ENCODE data around the gene CWC27.

Gene CWC27

DNA sequence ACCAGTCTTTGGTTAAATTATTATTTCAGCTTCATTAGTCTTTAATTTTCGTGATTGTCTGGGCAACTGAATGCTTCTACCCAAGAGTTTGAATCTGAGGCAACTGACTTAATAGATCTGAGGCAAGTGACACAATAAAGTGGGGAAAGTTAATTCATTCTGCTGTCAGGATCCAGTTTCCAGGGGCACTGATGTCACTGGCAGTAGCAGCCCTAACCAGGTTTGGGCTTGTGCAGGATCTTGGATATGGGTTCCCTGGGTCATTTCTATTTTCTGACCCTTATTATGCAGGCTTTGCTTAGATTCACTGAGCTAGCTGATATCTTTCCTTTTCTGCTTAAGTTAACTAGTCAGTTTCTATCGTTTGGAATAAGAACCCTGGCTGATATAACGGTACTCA, 9.8 kb upstream of the CWC27 start:
- H3K9me3 ChIP-seq (ENCODE audit: control insufficient read depth in 5 of 5, low read length in 5 of 5), result no peaks in the 10 kb centered on the region
- H3K36me3 ChIP-seq (ENCODE audit: control insufficient read depth in 5 of 5, insufficient read depth in 5 of 5, low read length in 5 of 5), result peaks cover 2 to 12% (median 4%) of the 10 kb centered on the region in 5 donors
- no peak overlapping the region for H3K27ac ChIP-seq (ENCODE audit: low read depth, low read length)
- no peak overlapping the region for H3K4me3 ChIP-seq (ENCODE audit: low read depth in 1 of 5, low read length in 5 of 5)
- H3K27me3 ChIP-seq (ENCODE audit: control insufficient read depth in 5 of 5, insufficient read depth in 4 of 5, low read length in 5 of 5), result no peaks in the 10 kb centered on the region
- H3K4me1 ChIP-seq (ENCODE audit: control insufficient read depth in 5 of 5, insufficient read depth in 5 of 5, low read length in 5 of 5), result peaks cover 0 to 12% (median 5%) of the 10 kb centered on the region in 5 donors
- H3K9ac ChIP-seq (ENCODE audit: low read length in 5 of 5), result no peak overlapping the region

DNA sequence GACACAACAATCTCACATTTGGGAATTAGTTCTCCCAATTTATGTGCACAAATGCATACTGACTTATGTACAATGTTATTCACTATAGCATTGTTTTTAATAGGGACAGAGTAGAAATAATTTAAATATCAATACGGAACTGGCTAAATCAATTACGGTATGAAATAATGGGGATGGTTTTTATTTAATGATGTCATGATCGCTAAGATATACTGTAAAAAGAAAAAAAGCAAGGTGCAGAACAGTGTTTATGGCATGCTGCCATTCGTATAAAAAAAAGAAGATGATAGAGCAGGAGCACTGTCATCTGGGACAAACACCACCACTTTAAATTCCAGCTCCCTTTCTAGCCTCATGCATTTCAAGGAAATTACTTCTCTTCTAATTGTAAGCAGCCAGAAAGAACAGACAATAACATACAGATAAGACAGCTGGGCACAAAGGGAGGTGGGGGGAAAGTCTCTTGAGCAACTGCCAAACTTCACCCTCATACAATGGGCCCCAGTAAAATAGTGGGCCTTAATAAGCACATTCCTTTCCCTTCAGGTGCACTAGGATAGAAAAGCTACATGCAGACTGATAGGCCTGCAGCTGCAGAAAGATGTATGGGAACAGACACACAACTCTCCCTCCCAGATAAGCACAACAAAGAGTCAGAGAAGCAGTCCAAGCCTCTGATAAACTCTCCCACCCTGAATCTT, 8.6 kb upstream of the CWC27 start:
- peaks cover 0 to 12% (median 5%) of the 10 kb centered on the region in 5 donors for H3K4me1 ChIP-seq (ENCODE audit: control insufficient read depth in 5 of 5, insufficient read depth in 5 of 5, low read length in 5 of 5)
- H3K4me3 ChIP-seq (ENCODE audit: low read depth in 1 of 5, low read length in 5 of 5), result no peak overlapping the region
- no peaks in the 10 kb centered on the region for H3K27me3 ChIP-seq (ENCODE audit: control insufficient read depth in 5 of 5, insufficient read depth in 4 of 5, low read length in 5 of 5)
- no peaks in the 10 kb centered on the region for H3K9me3 ChIP-seq (ENCODE audit: control insufficient read depth in 5 of 5, low read length in 5 of 5)
- no peak overlapping the region for H3K9ac ChIP-seq (ENCODE audit: low read length in 5 of 5)
- H3K27ac ChIP-seq (ENCODE audit: low read depth, low read length), result no peak overlapping the region
- H3K36me3 ChIP-seq (ENCODE audit: control insufficient read depth in 5 of 5, insufficient read depth in 5 of 5, low read length in 5 of 5), result peaks cover 8 to 19% (median 11%) of the 10 kb centered on the region in 5 donors

DNA sequence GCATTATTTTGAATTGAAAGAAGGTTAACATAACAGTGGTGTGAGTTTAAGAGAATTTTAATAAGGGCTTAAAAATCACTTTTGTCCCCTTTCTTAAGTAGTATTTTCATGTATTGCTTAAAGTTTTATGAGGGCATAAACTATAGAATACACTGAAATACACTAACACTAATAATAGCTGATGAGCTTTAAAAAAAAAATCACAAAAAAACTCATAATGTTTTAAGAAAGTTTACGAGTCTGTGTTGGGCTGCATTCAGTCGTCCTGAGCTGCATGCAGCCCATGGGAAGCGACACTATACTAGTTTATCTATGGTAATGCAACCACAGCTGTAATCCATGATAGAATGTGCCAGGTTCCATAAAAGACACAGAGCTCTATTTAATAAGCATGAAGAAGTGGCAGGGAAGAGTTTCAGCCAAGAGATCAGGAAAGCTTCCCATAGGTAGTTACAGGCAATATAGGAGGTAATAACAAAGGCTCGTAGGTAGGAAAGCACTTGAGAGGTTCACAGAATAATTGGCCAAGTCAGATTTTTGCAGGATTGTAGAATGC, 4.7 kb upstream of the CWC27 start:
- Histone ChIP-seq H3K9ac (ENCODE audit: low read length in 5 of 5) (no peak overlapping the region), H3K4me1 (ENCODE audit: control insufficient read depth in 5 of 5, insufficient read depth in 5 of 5, low read length in 5 of 5) (peaks cover 2 to 31% (median 27%) of the 10 kb centered on the region in 5 donors), H3K9me3 (ENCODE audit: control insufficient read depth in 5 of 5, low read length in 5 of 5) (no peaks in the 10 kb centered on the region), H3K36me3 (ENCODE audit: control insufficient read depth in 5 of 5, insufficient read depth in 5 of 5, low read length in 5 of 5) (peaks cover 8 to 20% (median 11%) of the 10 kb centered on the region in 5 donors), H3K27ac (ENCODE audit: low read depth, low read length) (no peak overlapping the region), H3K4me3 (ENCODE audit: low read depth in 1 of 5, low read length in 5 of 5) (no peak overlapping the region), H3K27me3 (ENCODE audit: control insufficient read depth in 5 of 5, insufficient read depth in 4 of 5, low read length in 5 of 5) (no peaks in the 10 kb centered on the region)

DNA sequence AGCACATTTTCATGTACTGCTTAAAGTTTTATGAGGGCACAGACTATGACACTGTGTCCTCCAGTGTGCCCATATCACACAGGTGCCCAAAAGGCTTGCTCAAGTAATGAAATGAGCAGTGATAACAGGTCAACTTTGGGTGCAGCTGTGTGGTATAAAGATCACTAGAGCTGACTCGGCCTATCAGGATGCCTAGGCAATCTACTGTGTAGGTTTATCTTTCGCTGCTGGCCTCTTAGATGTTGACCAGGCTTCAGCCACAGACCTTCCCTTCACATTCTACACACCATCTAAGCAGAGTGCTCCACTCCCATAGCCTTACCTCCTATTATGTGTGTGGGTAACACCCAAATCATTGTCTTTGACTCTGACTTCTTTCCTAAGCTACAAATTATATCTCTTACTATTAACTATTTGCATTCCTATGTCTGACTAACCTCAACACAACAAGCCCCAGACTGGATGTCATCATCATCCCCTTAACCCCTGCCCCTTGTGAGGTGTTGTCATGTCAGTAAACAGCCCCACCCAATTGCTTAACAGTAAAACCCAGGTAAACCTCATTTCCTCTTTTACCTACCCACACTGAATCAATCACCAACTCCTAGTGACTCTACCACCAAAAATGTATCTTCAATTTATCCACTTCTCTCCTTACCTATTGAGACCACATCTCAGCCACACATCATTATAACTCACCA, 2.8 kb upstream of the CWC27 start:
- H3K4me1 ChIP-seq (ENCODE audit: control insufficient read depth in 5 of 5, insufficient read depth in 5 of 5, low read length in 5 of 5), result peaks cover 2 to 42% (median 40%) of the 10 kb centered on the region in 5 donors
- H3K27ac ChIP-seq (ENCODE audit: low read depth, low read length), result no peak overlapping the region
- H3K36me3 ChIP-seq (ENCODE audit: control insufficient read depth in 5 of 5, insufficient read depth in 5 of 5, low read length in 5 of 5), result peaks cover 8 to 16% (median 11%) of the 10 kb centered on the region in 5 donors
- H3K27me3 ChIP-seq (ENCODE audit: control insufficient read depth in 5 of 5, insufficient read depth in 4 of 5, low read length in 5 of 5), result no peaks in the 10 kb centered on the region
- no peak overlapping the region for H3K4me3 ChIP-seq (ENCODE audit: low read depth in 1 of 5, low read length in 5 of 5)
- H3K9ac ChIP-seq (ENCODE audit: low read length in 5 of 5), result peak overlapping the region in 1 of 5 donors; percentile 0
- no peaks in the 10 kb centered on the region for H3K9me3 ChIP-seq (ENCODE audit: control insufficient read depth in 5 of 5, low read length in 5 of 5)

DNA sequence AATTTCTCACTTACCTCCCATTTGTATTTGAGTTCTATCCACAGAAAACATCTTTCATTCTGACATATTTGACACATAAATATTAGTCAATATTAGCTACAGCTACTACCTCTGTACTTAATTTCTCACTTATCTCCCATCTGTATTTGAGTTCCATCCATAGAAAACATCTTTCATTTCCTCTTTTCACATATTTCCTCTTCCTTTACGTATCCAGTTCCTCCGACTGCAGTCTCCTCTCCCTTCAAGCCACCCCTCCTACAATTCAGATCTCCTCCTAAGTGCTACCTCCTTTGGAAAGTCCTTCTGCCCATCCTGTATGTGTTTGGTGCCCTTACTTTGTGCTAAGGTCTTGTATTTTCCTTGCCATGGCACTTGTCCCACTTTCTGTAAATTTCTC, 1.8 kb upstream of the CWC27 start:
- Histone ChIP-seq H3K27ac (ENCODE audit: low read depth, low read length) (no peak overlapping the region), H3K4me1 (ENCODE audit: control insufficient read depth in 5 of 5, insufficient read depth in 5 of 5, low read length in 5 of 5) (peaks cover 2 to 42% (median 40%) of the 10 kb centered on the region in 5 donors), H3K27me3 (ENCODE audit: control insufficient read depth in 5 of 5, insufficient read depth in 4 of 5, low read length in 5 of 5) (no peaks in the 10 kb centered on the region), H3K9ac (ENCODE audit: low read length in 5 of 5) (peak overlapping the region; percentile 79 to 99 (median 96)), H3K36me3 (ENCODE audit: control insufficient read depth in 5 of 5, insufficient read depth in 5 of 5, low read length in 5 of 5) (peaks cover 8 to 11% (median 9%) of the 10 kb centered on the region in 5 donors), H3K9me3 (ENCODE audit: control insufficient read depth in 5 of 5, low read length in 5 of 5) (no peaks in the 10 kb centered on the region), H3K4me3 (ENCODE audit: low read depth in 1 of 5, low read length in 5 of 5) (peak overlapping the region; percentile 94 to 100 (median 98))

DNA sequence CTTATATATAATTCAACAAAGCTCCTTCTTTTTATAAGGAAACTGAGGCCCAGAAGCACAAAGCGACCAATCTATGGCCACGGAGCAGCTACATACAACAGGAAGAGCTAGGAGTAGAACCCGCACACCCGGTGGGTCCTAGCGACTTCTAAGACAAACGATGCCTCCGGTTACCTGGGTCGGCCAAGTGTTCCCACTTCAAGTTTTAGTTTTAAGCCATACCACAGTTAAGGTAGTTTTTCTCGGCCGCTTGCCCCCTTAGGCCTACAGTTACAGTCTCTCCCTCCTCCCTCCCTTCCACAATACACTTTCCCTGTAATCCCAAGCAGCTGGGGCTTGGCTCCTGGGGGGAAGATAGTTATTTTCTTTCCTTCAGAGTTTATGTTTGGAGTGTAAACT, 772 bp upstream of the CWC27 start:
- Histone ChIP-seq H3K36me3 (ENCODE audit: control insufficient read depth in 5 of 5, insufficient read depth in 5 of 5, low read length in 5 of 5) (peaks cover 8 to 11% (median 9%) of the 10 kb centered on the region in 5 donors), H3K9me3 (ENCODE audit: control insufficient read depth in 5 of 5, low read length in 5 of 5) (no peaks in the 10 kb centered on the region), H3K9ac (ENCODE audit: low read length in 5 of 5) (peak overlapping the region; percentile 79 to 99 (median 96)), H3K27me3 (ENCODE audit: control insufficient read depth in 5 of 5, insufficient read depth in 4 of 5, low read length in 5 of 5) (no peaks in the 10 kb centered on the region), H3K4me3 (ENCODE audit: low read depth in 1 of 5, low read length in 5 of 5) (peak overlapping the region; percentile 94 to 100 (median 98)), H3K4me1 (ENCODE audit: control insufficient read depth in 5 of 5, insufficient read depth in 5 of 5, low read length in 5 of 5) (peaks cover 2 to 42% (median 40%) of the 10 kb centered on the region in 5 donors), H3K27ac (ENCODE audit: low read depth, low read length) (peak overlapping the region; percentile 90)

DNA sequence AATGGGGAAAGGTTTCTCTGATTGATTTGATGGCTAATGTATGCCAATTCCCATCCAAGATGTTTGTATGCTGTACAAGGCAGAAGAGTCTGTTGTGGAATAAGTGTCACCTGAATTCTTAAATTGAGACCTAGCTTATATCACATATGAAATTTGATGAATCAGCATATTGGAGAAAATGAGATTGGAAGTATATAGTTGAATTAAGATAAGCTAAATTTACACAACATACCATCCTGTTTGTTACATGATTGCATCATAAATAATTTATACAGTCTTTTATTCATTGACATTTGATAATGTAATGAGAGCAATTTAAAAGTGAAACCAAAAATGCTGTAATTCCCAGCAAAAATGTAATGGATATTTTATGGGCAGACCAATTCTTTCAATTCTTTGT, 1.1 kb downstream of the CWC27 start:
- H3K27me3 ChIP-seq (ENCODE audit: control insufficient read depth in 5 of 5, insufficient read depth in 4 of 5, low read length in 5 of 5), result no peaks in the 10 kb centered on the region
- no peaks in the 10 kb centered on the region for H3K9me3 ChIP-seq (ENCODE audit: control insufficient read depth in 5 of 5, low read length in 5 of 5)
- H3K4me3 ChIP-seq (ENCODE audit: low read depth in 1 of 5, low read length in 5 of 5), result peak overlapping the region; percentile 94 to 100 (median 98)
- no peak overlapping the region for H3K27ac ChIP-seq (ENCODE audit: low read depth, low read length)
- H3K36me3 ChIP-seq (ENCODE audit: control insufficient read depth in 5 of 5, insufficient read depth in 5 of 5, low read length in 5 of 5), result peaks cover 0 to 4% (median 2%) of the 10 kb centered on the region in 5 donors
- H3K4me1 ChIP-seq (ENCODE audit: control insufficient read depth in 5 of 5, insufficient read depth in 5 of 5, low read length in 5 of 5), result peaks cover 2 to 42% (median 40%) of the 10 kb centered on the region in 5 donors
- peak overlapping the region in 2 of 5 donors; percentile 96 to 99 for H3K9ac ChIP-seq (ENCODE audit: low read length in 5 of 5)

DNA sequence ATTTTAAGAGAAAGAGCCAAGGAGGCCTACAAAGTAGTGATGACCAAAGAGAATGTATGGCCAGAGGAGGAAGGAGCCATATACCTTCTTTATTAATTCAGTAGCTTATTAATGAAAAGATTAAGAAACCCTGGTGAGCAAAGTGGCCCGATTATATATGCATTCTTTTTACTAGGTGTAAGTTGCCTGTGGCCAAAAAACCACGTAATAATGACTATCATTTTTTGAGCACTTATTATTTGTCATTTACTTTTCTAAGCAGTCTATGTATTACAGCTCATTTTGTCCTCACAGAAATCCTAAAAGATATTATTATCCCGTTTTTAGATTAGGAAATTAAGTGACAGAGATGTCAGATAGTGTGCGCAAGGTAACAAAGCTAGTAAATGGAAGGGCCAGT, 3.0 kb downstream of the CWC27 start:
- no peak overlapping the region for H3K9ac ChIP-seq (ENCODE audit: low read length in 5 of 5)
- H3K9me3 ChIP-seq (ENCODE audit: control insufficient read depth in 5 of 5, low read length in 5 of 5), result no peaks in the 10 kb centered on the region
- no peak overlapping the region for H3K4me3 ChIP-seq (ENCODE audit: low read depth in 1 of 5, low read length in 5 of 5)
- H3K27ac ChIP-seq (ENCODE audit: low read depth, low read length), result no peak overlapping the region
- H3K27me3 ChIP-seq (ENCODE audit: control insufficient read depth in 5 of 5, insufficient read depth in 4 of 5, low read length in 5 of 5), result no peaks in the 10 kb centered on the region
- peaks cover 2 to 31% (median 28%) of the 10 kb centered on the region in 5 donors for H3K4me1 ChIP-seq (ENCODE audit: control insufficient read depth in 5 of 5, insufficient read depth in 5 of 5, low read length in 5 of 5)
- peaks cover 0 to 7% (median 0%) of the 10 kb centered on the region in 5 donors for H3K36me3 ChIP-seq (ENCODE audit: control insufficient read depth in 5 of 5, insufficient read depth in 5 of 5, low read length in 5 of 5)

DNA sequence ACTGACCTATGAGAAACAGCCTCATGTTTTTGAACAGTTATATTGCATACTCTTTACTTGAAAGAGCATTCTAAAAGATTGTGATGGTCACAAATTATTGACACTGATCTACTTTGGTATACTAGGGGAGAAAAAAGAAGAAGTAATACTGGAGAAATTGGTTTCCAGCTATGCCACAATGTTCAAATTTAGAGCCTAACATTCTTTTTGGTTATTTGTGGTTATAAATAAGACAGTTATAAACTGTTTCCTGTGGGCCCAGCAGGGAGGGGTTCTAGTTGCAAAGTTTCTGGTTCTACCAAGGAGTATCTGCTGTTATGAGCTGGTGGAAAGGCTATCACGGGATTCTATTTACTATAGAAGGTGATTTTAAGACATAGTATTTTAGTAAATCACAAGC, 4.8 kb downstream of the CWC27 start:
- Histone ChIP-seq H3K9me3 (ENCODE audit: control insufficient read depth in 5 of 5, low read length in 5 of 5) (no peaks in the 10 kb centered on the region), H3K27me3 (ENCODE audit: control insufficient read depth in 5 of 5, insufficient read depth in 4 of 5, low read length in 5 of 5) (no peaks in the 10 kb centered on the region), H3K4me1 (ENCODE audit: control insufficient read depth in 5 of 5, insufficient read depth in 5 of 5, low read length in 5 of 5) (peaks cover 0 to 16% (median 15%) of the 10 kb centered on the region in 5 donors)

DNA sequence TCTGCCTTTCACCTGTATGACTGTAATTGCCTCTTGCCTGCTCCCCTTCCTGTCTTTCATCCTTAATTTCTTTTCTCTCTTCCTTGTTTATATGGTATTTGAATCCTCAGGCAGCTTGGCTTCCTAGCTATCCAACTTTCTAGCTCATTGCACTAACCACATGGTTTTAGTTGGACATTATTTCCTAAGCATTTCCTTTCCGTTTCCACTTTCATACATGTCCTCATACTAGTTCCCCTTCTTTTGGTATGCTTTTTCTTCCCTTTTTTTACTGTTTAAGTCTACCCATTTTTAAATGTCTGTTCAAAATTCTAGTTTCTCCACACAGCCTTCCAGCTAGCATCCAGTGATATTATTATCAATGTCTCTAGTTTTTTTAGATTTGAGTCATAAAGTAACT, 6.6 kb downstream of the CWC27 start:
- H3K27ac ChIP-seq (ENCODE audit: low read depth, low read length), result no peak overlapping the region
- peaks cover 0 to 7% (median 0%) of the 10 kb centered on the region in 5 donors for H3K36me3 ChIP-seq (ENCODE audit: control insufficient read depth in 5 of 5, insufficient read depth in 5 of 5, low read length in 5 of 5)
- H3K9ac ChIP-seq (ENCODE audit: low read length in 5 of 5), result no peak overlapping the region
- H3K4me3 ChIP-seq (ENCODE audit: low read depth in 1 of 5, low read length in 5 of 5), result no peak overlapping the region
- H3K9me3 ChIP-seq (ENCODE audit: control insufficient read depth in 5 of 5, low read length in 5 of 5), result no peaks in the 10 kb centered on the region
- no peaks in the 10 kb centered on the region for H3K27me3 ChIP-seq (ENCODE audit: control insufficient read depth in 5 of 5, insufficient read depth in 4 of 5, low read length in 5 of 5)
- H3K4me1 ChIP-seq (ENCODE audit: control insufficient read depth in 5 of 5, insufficient read depth in 5 of 5, low read length in 5 of 5), result peaks cover 0 to 3% (median 2%) of the 10 kb centered on the region in 5 donors

More for the DNA sequence above, 4.8 kb downstream of the CWC27 start:
- peaks cover 0 to 7% (median 0%) of the 10 kb centered on the region in 5 donors for H3K36me3 ChIP-seq (ENCODE audit: control insufficient read depth in 5 of 5, insufficient read depth in 5 of 5, low read length in 5 of 5)
- no peak overlapping the region for H3K27ac ChIP-seq (ENCODE audit: low read depth, low read length)
- H3K4me3 ChIP-seq (ENCODE audit: low read depth in 1 of 5, low read length in 5 of 5), result no peak overlapping the region
- H3K9ac ChIP-seq (ENCODE audit: low read length in 5 of 5), result no peak overlapping the region
